GM18858 (cell line): Measurements from ENCODE around the gene CYTH1.

Experiments
- ATAC-seq: cut with Tn5 transposase; IDR thresholded peaks from one replicate; pipeline ENCODE4 v1.9.1; 2021; ENCODE audit not compliant: unreplicated experiment

The CYTH1 gene

DNA sequence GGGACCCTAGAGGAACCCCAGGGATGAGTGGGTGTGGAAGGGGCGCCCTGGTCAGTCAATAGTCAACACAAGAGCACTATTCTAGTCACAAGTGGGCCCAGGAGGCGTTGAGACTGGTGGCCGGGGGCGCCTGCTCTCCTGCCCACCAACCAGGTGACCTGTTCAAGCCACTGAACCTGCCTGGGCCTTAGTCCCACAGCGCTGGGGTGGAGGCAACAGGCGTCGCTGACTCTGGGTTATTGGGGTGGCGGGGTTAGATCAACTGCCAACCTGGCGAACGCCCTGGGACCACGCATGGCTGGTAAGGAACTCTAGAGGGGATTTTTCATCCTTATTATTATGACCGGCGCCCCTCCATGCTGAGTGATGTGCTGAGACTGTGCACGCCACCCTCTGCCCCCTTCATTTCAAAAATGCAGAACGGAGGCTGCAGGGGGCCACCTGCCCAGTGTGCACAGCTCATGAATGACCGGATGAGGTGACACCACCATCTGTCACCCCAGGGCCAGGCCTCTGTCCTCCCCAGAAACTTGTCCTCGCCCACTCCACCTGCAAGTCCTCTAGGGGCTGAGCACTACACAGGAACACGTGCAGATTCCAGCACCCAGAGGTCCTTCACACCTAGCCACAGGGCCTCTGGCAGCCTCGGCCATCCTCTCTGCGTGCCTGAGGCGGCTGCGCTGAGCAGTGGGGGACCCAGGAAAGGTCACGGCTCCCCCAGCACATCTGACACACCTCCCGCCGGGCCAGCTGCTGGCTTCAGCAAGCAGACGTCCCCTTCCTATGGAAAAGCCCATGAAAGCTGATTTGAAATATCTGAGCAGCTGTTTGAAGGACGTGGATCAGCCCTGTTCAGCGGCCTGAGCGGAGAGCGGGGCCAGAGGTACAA, 153.3 kb downstream of the CYTH1 start:
- ATAC-seq, result no peak

GRCh38 chr17:78624324-78625151, 157.5 kb downstream of the CYTH1 start:
- no peak for ATAC-seq
